NOMO-1 (cell line): Measurements from ENCODE around the gene KIAA0408.
"Not testable (repeated sequence)": the region's sequence is repeated elsewhere in the genome, so short reads cannot be mapped to it uniquely, and the experiment has no call there.

ENCODE experiments used
- DNase-seq, 2 experiments: peaks; one replicate each; lab custom pipeline; 2025; ENCODE audit not compliant: unreplicated experiment in 2 of 2; lab: John Stamatoyannopoulos, UW

Gene KIAA0408

GRCh38 chr6:127420556-127420955 lies 38.6 kb downstream of the KIAA0408 start:
- DNase-seq, result peak; percentile 63 to 89

GRCh38 chr6:127415096-127415495 lies 44.1 kb downstream of the KIAA0408 start:
- no peak for DNase-seq

- not testable (repeated sequence) for DNase-seq
Observed at GRCh38 chr6:127413123-127413522, 46.1 kb downstream of the KIAA0408 start.

GRCh38 chr6:127412016-127412415 lies 47.2 kb downstream of the KIAA0408 start:
- not testable (repeated sequence) for DNase-seq
